Immature natural killer cell (primary cell): ENCODE data around the gene IQGAP2. TPM values are rescaled to one million over a fixed set of nuclear protein-coding genes. Genes with fewer than 3 reads are reported as not detected.

Source experiments
- DNase-seq, 3 donors: peaks; one replicate each; pipeline ENCODE4 v3.0.0; 2022; ENCODE audit warnings: mixed read lengths in 1 of 3
- H3K27ac Mint-ChIP-seq, 6 donors: one replicate each; pipeline ENCODE4 v1.8.0; 2020; ENCODE audit warnings: mixed read lengths in 6 of 6, mild to moderate bottlenecking in 5 of 6, inconsistent platforms in 4 of 6, moderate library complexity in 3 of 6
- H3K27me3 Mint-ChIP-seq, 3 donors: one replicate each; pipeline ENCODE4 v1.8.0; 2020 to 2021; ENCODE audit warnings: low read depth in 3 of 3, mild to moderate bottlenecking in 3 of 3, mixed read lengths in 3 of 3, moderate library complexity in 3 of 3, inconsistent platforms in 1 of 3
- H3K36me3 Mint-ChIP-seq, 3 donors: one replicate each; pipeline ENCODE4 v1.8.0; 2020; ENCODE audit warnings: mixed read lengths in 3 of 3, inconsistent platforms in 2 of 3, mild to moderate bottlenecking in 2 of 3
- H3K4me1 Mint-ChIP-seq, 2 donors: one replicate each; pipeline ENCODE4 v1.8.0; 2020; ENCODE audit warnings: inconsistent platforms in 2 of 2, mild to moderate bottlenecking in 2 of 2, mixed read lengths in 2 of 2, moderate library complexity in 1 of 2
- H3K4me3 Mint-ChIP-seq, 5 donors: one replicate each; pipeline ENCODE4 v1.8.0; 2020; ENCODE audit warnings: mild to moderate bottlenecking in 5 of 5, mixed read lengths in 5 of 5, inconsistent platforms in 3 of 5, moderate library complexity in 3 of 5
- H3K9me3 Mint-ChIP-seq, 6 donors: one replicate each; pipeline ENCODE4 v1.8.0; 2020; ENCODE audit warnings: mild to moderate bottlenecking in 6 of 6, mixed read lengths in 6 of 6, inconsistent platforms in 4 of 6, moderate library complexity in 3 of 6
- polyA plus RNA-seq, 3 donors: library from polyadenylated mRNA; unstranded; fragments of 300-500 nt; fragmentation: Illumina TruSeq; gene quantifications; one replicate each; pipeline ENCODE4 v1.2.3, GENCODE V29; 2021

The IQGAP2 gene
- polyA plus RNA-seq, 3 donors from 2014 or later = 38.8 to 92.5 (median 43.6) TPM

DNA sequence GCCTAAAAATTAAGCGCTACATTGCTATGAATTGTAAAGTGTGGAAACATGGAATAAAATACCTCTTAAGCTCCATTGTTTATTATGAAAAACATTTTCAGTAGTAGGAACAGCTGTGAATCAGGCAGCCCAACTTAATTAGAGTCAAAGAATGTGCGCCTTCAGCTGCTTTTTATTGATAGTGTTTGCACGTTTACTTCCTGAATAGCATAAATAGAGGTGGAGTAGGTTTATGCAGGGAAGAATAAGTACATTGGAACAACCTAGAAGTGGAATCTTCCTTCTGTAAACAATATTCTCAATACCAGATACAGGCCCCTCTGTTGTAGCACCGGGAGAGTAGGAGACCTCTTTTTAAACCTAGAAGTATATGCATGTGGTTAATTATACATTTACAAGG is 79.9 kb downstream of the IQGAP2 start:
- H3K9me3 Mint-ChIP-seq = no peaks in the 10 kb centered on the region
- DNase-seq = no peak
- no peaks in the 10 kb centered on the region for H3K36me3 Mint-ChIP-seq
- H3K27ac Mint-ChIP-seq = peak overlapping the region in 5 of 6 donors; percentile 18 to 74 (median 46)
- H3K4me3 Mint-ChIP-seq = no peak overlapping the region
- no peaks in the 10 kb centered on the region for H3K27me3 Mint-ChIP-seq
- peaks cover 81 to 88% of the 10 kb centered on the region in 2 donors for H3K4me1 Mint-ChIP-seq

DNA sequence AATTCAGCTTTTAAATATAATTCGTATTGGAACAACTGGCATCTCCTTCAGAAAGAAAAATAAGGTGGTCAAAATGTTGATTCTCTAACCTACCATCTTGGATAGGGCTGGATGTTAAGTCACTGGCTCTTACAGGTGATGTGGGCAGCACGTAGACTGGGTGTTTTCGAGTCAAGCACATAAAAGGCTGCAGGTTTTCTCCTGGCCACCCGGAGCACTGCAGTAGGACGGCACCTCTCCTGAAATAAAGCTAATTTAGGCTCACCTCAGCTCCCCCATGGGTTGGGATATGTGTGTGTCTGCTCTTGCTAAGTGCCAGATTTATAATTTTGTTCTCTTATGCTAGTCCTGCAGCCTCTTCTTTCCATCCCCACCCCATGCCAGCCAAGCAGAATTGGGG is 80.3 kb downstream of the IQGAP2 start:
- Mint-ChIP-seq H3K36me3 (no peaks in the 10 kb centered on the region), H3K27ac (peak overlapping the region; percentile 45 to 74 (median 58)), H3K27me3 (no peaks in the 10 kb centered on the region), H3K9me3 (no peaks in the 10 kb centered on the region), H3K4me1 (peaks cover 83 to 91% of the 10 kb centered on the region in 2 donors), H3K4me3 (no peak overlapping the region)
- DNase-seq = no peak

DNA sequence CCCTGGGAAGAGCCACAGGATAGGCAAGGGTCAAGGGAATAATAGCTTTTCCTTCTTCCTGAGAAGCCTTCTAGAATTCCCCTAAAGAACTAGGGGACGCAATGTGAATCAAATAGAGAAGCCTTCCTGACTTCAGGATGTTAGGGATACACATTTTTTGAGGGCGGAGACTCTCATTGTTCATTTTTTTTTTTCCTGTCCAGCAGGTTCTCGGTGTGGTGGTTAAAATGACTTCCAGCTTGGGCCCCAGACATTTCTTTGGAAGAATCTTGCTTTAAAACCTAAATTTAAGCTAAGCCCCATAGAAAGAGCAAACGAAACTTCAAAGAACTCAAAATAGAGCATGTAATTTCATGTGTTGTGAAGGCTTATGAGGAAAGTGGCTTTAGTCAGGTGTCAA is 80.8 kb downstream of the IQGAP2 start:
- H3K4me1 Mint-ChIP-seq = peaks cover 82 to 91% of the 10 kb centered on the region in 2 donors
- no peak for DNase-seq
- no peaks in the 10 kb centered on the region for H3K27me3 Mint-ChIP-seq
- peak overlapping the region; percentile 33 to 74 (median 52) for H3K27ac Mint-ChIP-seq
- H3K9me3 Mint-ChIP-seq = no peaks in the 10 kb centered on the region
- H3K36me3 Mint-ChIP-seq = no peaks in the 10 kb centered on the region
- no peak overlapping the region for H3K4me3 Mint-ChIP-seq

DNA sequence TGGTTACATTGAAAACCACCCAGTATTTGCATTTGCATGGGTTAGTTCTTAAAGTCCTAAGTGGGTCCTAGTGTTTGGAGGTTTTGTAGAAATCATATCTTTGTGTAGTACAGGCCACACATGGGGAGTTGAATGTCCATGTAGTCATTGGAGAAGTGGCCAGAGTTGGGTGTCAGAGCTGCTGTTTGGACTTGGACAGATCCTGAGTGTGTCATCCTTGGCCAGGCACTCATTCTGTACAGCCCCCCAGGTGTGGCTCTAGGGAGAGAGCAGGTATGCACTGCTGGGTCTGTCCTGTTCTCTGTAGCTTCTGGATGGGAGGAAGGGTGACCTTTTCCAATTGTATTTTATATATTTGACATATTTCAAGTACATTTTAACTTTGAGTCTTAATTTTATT is 82.4 kb downstream of the IQGAP2 start:
- Mint-ChIP-seq H3K36me3 (peaks cover 0 to 3% (median 0%) of the 10 kb centered on the region in 3 donors), H3K27ac (peak overlapping the region; percentile 16 to 78 (median 65)), H3K4me1 (peaks cover 79 to 91% of the 10 kb centered on the region in 2 donors), H3K9me3 (no peaks in the 10 kb centered on the region), H3K27me3 (peaks cover 0 to 4% (median 0%) of the 10 kb centered on the region in 3 donors), H3K4me3 (no peak overlapping the region)
- no peak for DNase-seq

DNA sequence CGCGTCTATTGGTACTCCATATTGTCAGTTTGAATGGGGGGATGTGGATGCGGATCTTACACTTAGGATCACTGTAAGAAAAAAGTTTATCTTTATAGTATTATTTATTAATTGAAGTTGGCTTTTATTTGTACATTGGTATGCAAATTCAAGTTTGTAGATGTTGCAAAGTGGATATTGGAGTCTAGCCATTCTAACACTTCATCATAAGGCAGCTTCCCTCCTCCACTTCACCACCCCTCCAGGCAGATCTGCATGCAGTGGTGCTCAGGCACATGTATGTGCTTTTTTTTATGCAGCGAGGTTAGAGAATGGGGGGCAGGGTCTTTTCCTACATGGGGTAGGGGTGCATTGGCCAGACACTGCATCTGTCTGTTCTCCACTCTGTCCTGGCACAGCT is 84.3 kb downstream of the IQGAP2 start:
- Mint-ChIP-seq H3K4me3 (no peak overlapping the region), H3K9me3 (no peaks in the 10 kb centered on the region), H3K27ac (peak overlapping the region in 1 of 6 donors; percentile 12), H3K27me3 (peaks cover 0 to 4% (median 0%) of the 10 kb centered on the region in 3 donors), H3K4me1 (peaks cover 79 to 91% of the 10 kb centered on the region in 2 donors), H3K36me3 (peaks cover 0 to 3% (median 0%) of the 10 kb centered on the region in 3 donors)
- DNase-seq = no peak

DNA sequence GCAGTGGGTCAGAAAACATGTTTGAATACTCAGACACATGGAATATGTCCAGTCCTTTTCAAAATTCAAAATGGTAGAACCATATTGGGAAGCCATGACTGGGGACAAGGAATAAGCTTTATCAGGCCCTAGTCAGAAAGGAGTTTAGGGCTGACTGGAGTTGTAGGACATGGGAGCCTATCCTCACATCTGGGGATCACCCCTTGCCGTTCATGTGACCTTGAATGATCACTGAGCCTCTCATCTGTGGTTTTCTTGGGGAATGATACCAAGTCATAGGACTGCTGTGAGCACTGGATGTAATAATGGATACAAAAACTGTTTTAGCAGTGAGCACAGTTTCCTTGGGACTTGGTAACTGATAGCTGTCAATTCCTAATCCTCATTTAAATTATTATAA is 84.7 kb downstream of the IQGAP2 start:
- peaks cover 79 to 91% of the 10 kb centered on the region in 2 donors for H3K4me1 Mint-ChIP-seq
- peaks cover 0 to 3% (median 0%) of the 10 kb centered on the region in 3 donors for H3K36me3 Mint-ChIP-seq
- DNase-seq = no peak
- H3K4me3 Mint-ChIP-seq = no peak overlapping the region
- peaks cover 0 to 4% (median 0%) of the 10 kb centered on the region in 3 donors for H3K27me3 Mint-ChIP-seq
- peak overlapping the region in 2 of 6 donors; percentile 29 to 33 for H3K27ac Mint-ChIP-seq
- no peaks in the 10 kb centered on the region for H3K9me3 Mint-ChIP-seq

DNA sequence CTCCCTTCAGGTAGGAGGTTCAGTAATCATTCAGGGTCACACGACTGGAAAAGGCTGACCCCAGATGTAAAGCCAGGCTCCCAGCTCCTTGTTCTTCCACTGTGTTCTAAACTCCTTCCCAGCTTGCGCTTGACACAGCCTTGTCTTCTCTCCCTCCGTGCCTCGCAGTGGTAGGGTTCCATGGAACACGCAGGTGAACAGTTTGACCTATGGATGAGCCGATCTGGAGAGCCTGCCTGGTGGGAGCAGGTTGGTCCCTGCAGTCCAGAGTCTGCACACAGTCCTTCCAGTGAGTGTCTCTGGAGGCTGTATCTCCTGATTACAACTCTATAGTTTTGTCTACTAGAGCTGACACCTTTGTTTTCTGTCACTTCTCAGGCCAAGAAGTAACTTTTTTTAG is 85.9 kb downstream of the IQGAP2 start:
- Mint-ChIP-seq H3K27ac (peak overlapping the region in 4 of 6 donors; percentile 1 to 73 (median 41)), H3K36me3 (peaks cover 0 to 3% (median 0%) of the 10 kb centered on the region in 3 donors), H3K27me3 (peaks cover 0 to 4% (median 0%) of the 10 kb centered on the region in 3 donors), H3K9me3 (no peaks in the 10 kb centered on the region), H3K4me3 (no peak overlapping the region), H3K4me1 (peaks cover 79 to 91% of the 10 kb centered on the region in 2 donors)
- DNase-seq = no peak

DNA sequence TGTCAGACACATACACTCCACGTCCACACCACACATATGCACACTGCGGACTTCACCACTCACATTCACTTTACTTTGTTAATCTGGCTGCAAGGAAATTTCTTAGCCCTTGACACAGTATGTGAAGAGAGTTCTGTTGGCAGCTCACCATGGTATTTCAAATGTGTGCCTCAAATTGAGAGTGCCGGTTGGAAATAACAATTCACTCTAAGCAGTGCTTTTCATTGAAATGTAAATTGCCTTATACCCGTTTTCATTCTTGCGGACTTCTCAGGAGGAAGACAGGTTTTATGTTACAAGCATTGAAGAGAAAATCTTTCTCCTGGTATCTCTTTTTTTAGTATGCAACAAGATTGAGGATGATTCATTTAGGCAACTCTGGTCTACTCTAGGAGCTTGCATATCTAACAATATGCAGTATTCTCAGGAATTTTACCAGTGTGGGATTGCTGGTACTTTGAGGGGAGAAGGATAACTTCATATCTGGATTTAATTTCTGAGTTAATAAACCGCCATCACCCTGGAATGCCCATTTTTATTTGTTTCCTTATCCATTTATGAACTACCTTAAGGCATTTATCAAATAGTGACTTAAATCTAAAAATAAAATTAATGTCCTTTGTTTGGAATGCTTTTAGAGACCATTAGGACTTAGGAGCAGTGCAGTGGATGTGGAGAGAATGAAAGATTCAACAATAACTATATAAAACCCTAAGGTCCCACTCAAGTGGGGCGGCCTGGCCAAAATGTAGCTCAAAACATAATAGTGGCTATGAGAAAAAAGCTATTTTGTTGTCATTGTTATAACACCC is 87.0 kb downstream of the IQGAP2 start:
- DNase-seq = no peak
- Mint-ChIP-seq H3K9me3 (no peaks in the 10 kb centered on the region), H3K36me3 (peaks cover 0 to 3% (median 0%) of the 10 kb centered on the region in 3 donors), H3K4me3 (no peak overlapping the region), H3K27me3 (peaks cover 0 to 5% (median 0%) of the 10 kb centered on the region in 3 donors), H3K4me1 (peaks cover 78 to 91% of the 10 kb centered on the region in 2 donors), H3K27ac (peak overlapping the region in 5 of 6 donors; percentile 4 to 80 (median 39))

DNA sequence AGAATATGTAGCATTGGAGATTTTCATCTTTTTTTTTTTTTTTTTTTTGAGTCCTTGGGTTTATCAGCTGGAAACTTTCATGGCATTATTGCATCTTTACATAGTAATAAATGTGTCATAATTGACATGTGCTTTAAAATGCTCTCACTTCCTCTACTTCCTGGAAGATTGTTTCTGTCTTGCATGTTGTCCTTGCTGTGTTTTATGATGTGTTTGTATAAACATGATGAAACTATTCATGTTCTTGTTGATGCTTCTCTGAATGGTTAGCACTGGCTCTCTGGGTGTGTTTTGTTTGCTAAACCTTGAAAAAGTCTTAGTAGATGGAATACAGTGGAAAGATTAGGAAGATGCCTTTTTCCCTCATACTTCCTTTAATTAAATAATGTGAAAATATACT is 87.9 kb downstream of the IQGAP2 start:
- Mint-ChIP-seq H3K9me3 (no peaks in the 10 kb centered on the region), H3K36me3 (peaks cover 0 to 3% (median 0%) of the 10 kb centered on the region in 3 donors), H3K27ac (peak overlapping the region; percentile 6 to 84 (median 46)), H3K4me1 (peaks cover 78 to 91% of the 10 kb centered on the region in 2 donors), H3K4me3 (peak overlapping the region in 1 of 5 donors; percentile 2), H3K27me3 (peaks cover 0 to 5% (median 0%) of the 10 kb centered on the region in 3 donors)
- no peak for DNase-seq

DNA sequence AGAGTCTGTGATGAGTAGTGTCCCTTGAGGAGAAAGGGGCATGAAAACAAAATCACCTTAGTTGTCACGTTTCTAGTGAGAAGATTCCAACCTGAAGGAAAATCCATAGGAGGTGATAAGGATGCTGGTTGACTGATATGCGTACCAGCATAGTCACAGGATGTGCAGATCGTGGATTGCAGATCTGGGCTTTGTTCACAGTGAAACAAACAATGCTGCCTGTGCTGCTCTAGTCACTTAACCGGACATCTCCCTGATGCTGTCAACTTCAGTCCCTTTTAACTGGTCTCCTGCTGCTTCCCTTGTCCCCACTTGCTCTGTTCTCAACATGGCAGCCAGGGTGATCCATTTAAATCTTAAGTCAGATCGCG is 89.7 kb downstream of the IQGAP2 start:
- H3K27ac Mint-ChIP-seq = peak overlapping the region; percentile 9 to 82 (median 66)
- peaks cover 0 to 3% (median 0%) of the 10 kb centered on the region in 3 donors for H3K36me3 Mint-ChIP-seq
- peaks cover 0 to 5% (median 0%) of the 10 kb centered on the region in 3 donors for H3K27me3 Mint-ChIP-seq
- no peaks in the 10 kb centered on the region for H3K9me3 Mint-ChIP-seq
- H3K4me1 Mint-ChIP-seq = peaks cover 89 to 100% of the 10 kb centered on the region in 2 donors
- peak overlapping the region in 2 of 5 donors; percentile 37 to 41 for H3K4me3 Mint-ChIP-seq
- no peak for DNase-seq

DNA sequence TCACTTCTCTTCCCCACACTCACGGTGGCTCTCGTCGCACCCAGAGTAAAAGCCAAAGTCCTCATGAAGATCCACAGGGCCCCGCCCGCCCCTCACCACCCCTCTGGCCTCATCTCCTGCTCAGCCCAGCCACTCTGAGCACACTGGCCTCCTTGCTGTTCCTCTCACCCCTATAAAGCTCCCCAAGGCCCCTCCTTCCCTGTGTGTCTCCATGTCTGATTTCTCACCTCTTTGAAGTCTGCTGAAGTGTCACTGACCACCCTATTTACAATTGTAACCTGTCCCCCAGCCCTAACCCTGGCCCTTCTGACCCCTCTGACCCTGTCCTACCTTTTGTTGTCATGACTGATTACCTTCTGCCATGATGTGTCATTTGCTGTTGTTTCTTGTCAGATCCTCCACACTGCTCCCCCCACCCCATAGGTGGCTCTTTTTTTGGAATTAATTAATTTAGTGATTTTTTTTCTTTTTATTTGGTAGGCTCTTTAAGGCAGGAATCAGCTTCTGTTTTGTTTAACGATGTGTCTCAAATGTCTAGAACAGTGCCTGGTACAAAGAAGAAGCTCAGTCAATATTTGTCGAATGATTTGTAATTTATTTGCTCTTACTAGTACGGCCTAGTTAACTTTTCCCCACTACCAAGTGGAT is 90.2 kb downstream of the IQGAP2 start:
- peak overlapping the region; percentile 11 to 81 (median 56) for H3K27ac Mint-ChIP-seq
- peak overlapping the region in 2 of 5 donors; percentile 34 to 37 for H3K4me3 Mint-ChIP-seq
- H3K4me1 Mint-ChIP-seq = peaks cover 91 to 100% of the 10 kb centered on the region in 2 donors
- peaks cover 0 to 3% (median 0%) of the 10 kb centered on the region in 3 donors for H3K36me3 Mint-ChIP-seq
- H3K9me3 Mint-ChIP-seq = no peaks in the 10 kb centered on the region
- H3K27me3 Mint-ChIP-seq = peaks cover 0 to 5% (median 0%) of the 10 kb centered on the region in 3 donors
- no peak for DNase-seq

DNA sequence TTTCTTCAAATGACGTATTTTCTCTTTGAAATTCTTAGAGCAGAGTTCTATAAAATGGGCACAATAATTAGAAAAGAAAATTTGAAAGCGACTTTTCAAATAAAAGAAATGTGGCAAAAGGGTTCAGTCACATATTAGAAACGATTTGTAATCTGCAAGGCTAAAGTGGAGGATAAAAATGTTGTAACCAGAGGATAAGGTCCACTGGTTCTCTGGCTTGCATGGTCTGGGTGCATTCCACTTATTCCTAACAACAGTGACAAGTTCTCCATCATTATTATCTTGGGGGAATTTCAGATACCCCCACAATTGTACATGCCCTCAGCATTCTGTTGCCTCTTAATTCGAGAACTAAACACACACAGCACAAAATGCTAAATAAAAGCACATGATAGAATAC is 91.1 kb downstream of the IQGAP2 start:
- H3K36me3 Mint-ChIP-seq = peaks cover 0 to 3% (median 0%) of the 10 kb centered on the region in 3 donors
- H3K27me3 Mint-ChIP-seq = peaks cover 0 to 5% (median 0%) of the 10 kb centered on the region in 3 donors
- no peak for DNase-seq
- no peaks in the 10 kb centered on the region for H3K9me3 Mint-ChIP-seq
- H3K27ac Mint-ChIP-seq = peak overlapping the region in 4 of 6 donors; percentile 19 to 75 (median 62)
- H3K4me3 Mint-ChIP-seq = no peak overlapping the region
- peaks cover 92 to 100% of the 10 kb centered on the region in 2 donors for H3K4me1 Mint-ChIP-seq

DNA sequence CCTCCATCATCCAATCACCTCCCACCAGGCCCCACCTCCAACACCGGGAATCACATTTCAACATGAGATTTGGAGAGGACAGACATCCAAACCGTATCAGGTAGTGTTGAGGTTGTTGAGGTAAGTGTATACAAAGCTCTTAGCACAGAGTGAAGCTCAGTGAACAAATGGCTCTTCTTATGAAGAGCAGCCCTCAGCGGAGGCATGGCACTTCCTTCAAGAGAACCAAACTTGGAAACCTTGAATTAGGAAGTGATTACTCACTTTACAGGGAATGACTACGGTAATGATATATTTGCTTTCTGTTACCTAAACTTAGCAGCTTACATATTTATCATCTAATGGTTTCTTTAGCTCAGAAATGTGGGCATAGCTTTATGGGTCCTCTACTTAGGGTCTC is 92.8 kb downstream of the IQGAP2 start:
- Mint-ChIP-seq H3K27me3 (peaks cover 0 to 2% (median 0%) of the 10 kb centered on the region in 3 donors), H3K9me3 (no peaks in the 10 kb centered on the region), H3K4me1 (peaks cover 90 to 100% of the 10 kb centered on the region in 2 donors), H3K4me3 (peak overlapping the region in 3 of 5 donors; percentile 6 to 22 (median 19)), H3K36me3 (no peaks in the 10 kb centered on the region), H3K27ac (peak overlapping the region; percentile 43 to 87 (median 78))
- no peak for DNase-seq

DNA sequence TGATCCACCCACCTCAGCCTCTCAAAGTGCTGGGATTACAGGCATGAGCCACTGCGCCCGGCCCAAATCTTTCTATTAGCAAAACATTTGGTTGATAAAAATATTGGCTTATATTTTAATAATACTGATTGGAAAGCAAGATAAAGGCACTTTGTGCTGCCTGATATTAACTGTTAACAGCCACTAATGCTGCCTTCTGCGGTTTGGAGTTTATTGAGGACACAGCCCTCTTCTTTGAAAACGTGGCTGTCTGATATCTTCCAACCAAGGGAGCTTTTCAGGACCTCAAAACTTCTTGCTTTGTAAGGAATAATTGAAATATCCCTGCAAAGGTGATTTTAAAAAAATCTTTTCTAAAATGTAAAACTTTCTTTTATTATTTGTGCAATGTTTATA is 94.0 kb downstream of the IQGAP2 start:
- peak overlapping the region in 4 of 6 donors; percentile 21 to 72 (median 38) for H3K27ac Mint-ChIP-seq
- H3K27me3 Mint-ChIP-seq = peaks cover 0 to 2% (median 0%) of the 10 kb centered on the region in 3 donors
- DNase-seq = no peak
- H3K9me3 Mint-ChIP-seq = no peaks in the 10 kb centered on the region
- H3K36me3 Mint-ChIP-seq = no peaks in the 10 kb centered on the region
- H3K4me1 Mint-ChIP-seq = peaks cover 86 to 97% of the 10 kb centered on the region in 2 donors
- no peak overlapping the region for H3K4me3 Mint-ChIP-seq
